PC-9 (cell line): ENCODE measurements around the gene MIDN.
"Not testable (repeated sequence)": the region's sequence is repeated elsewhere in the genome, so short reads cannot be mapped to it uniquely, and the experiment has no call there.

Experiments
- EZH2 ChIP-seq: fragments of 200-600 bp; sonication (generic); IDR thresholded peaks from 2 replicates; pipeline ENCODE4 v1.8.0; 2017; ENCODE audit warnings: antibody characterized with exemption, low read depth
- TF ChIP-seq, protein P1 (sequence below): fragments of 200-600 bp; sonication (generic); conservative IDR thresholded peaks from 2 replicates; pipeline ENCODE4 v1.6.1; 2017; ENCODE audit warnings: mixed run types, antibody characterized with exemption, mild to moderate bottlenecking, moderate library complexity

GRCh38 chr19:1208830-1209229 lies 39.6 kb upstream of the MIDN start:
- TF ChIP-seq, protein P1, sequence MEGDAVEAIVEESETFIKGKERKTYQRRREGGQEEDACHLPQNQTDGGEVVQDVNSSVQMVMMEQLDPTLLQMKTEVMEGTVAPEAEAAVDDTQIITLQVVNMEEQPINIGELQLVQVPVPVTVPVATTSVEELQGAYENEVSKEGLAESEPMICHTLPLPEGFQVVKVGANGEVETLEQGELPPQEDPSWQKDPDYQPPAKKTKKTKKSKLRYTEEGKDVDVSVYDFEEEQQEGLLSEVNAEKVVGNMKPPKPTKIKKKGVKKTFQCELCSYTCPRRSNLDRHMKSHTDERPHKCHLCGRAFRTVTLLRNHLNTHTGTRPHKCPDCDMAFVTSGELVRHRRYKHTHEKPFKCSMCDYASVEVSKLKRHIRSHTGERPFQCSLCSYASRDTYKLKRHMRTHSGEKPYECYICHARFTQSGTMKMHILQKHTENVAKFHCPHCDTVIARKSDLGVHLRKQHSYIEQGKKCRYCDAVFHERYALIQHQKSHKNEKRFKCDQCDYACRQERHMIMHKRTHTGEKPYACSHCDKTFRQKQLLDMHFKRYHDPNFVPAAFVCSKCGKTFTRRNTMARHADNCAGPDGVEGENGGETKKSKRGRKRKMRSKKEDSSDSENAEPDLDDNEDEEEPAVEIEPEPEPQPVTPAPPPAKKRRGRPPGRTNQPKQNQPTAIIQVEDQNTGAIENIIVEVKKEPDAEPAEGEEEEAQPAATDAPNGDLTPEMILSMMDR, result not testable (repeated sequence)
- not testable (repeated sequence) for TF ChIP-seq EZH2
